Measurements from ENCODE around the gene CARD6. TPM values are rescaled to one million over a fixed set of nuclear protein-coding genes. Genes with fewer than 3 reads are reported as not detected.
"Not testable (repeated sequence)": the region's sequence is repeated elsewhere in the genome, so short reads cannot be mapped to it uniquely, and the experiment has no call there.

CARD6 gene
- 2.6 and 2.7 TPM in 2 replicates for total RNA-seq (2014; rRNA removed; shearing (Covaris generic))
- polyA plus RNA-seq (2014; cell fraction: nucleus; rRNA removed) = 1.5 and 1.8 TPM in 2 replicates

DNA sequence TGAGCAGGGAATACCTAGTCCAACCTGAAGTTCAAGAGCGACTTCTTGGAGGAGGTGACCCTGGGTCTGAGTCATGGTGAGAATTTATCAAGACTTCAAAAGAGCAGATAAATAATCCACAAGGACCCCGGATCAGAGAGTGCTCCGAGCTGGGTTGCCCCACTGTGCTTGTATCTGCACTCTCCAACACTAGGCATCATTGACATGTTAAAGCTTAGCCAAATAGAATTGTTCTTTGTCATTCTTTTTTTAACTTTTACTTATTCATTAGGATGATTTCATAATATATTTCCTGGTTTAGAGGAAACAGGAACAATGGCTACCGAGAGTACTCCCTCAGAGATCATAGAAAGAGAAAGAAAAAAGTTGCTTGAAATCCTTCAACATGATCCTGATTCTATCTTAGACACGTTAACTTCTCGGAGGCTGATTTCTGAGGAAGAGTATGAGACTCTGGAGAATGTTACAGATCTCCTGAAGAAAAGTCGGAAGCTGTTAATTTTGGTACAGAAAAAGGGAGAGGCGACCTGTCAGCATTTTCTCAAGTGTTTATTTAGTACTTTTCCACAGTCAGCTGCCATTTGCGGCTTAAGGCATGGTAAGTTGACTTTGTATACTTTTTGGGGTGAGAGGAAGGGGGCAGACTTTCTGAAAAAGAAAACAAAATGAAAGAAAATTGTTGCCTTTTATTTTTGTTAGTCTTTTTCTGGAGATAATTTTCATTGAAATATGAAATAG is at the start of gene CARD6:
Gene CARD6 (plus strand): TSS at position 300 of the 738 bp plus-strand sequence. CDS start 16 bp downstream, at position 316.
- DNase-seq (ENCODE audit: extremely low read depth, low read depth) = peak; percentile 56

- DNase-seq (ENCODE audit: extremely low read depth, low read depth) = no peak
Measured at GRCh38 chr5:40791715-40792139, 49.4 kb upstream of the CARD6 start.

DNA sequence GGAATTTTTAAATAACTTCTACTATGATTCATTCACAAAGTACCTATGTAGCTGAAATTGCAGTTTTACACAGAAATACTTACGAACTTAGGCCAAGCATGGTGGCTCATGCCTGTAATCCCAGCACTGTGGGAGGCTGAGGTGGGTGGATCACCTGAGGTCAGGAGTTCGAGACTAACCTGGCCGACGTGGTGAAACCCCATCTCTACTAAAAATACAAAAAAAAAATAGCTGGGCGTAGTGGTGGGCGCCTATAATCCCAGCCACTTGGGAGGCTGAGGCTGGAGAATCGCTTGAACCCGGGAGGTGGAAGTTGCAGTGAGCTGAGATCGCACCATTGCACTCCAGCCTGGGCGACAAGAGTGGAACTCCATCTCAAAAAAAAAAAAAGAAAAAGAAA is 48.5 kb upstream of the CARD6 start:
- DNase-seq (ENCODE audit: extremely low read depth, low read depth) = not testable (repeated sequence)

GRCh38 chr5:40794340-40794739 is 46.8 kb upstream of the CARD6 start:
- DNase-seq (ENCODE audit: extremely low read depth, low read depth) = not testable (repeated sequence)

DNA sequence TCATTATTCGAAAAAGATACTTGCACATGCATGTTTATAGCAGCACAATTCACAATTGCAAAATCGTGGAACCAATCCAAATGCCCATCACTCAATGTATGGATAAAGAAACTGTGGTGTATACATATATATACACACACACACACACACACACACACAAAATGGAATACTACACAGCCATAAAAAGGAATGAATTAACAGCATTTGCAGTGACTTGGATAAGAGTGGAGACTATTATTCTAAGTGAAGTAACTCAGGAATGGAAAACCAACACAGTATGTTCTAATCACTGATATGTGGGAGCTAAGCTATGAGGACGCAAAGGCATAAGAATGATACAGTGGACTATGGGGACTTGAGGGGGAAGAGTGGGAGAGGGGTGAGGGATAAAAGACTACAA is 46.3 kb upstream of the CARD6 start:
- not testable (repeated sequence) for DNase-seq (ENCODE audit: extremely low read depth, low read depth)

GRCh38 chr5:40796487-40796889 is 44.7 kb upstream of the CARD6 start:
- DNase-seq (ENCODE audit: extremely low read depth, low read depth) = no peak

GRCh38 chr5:40797273-40798011 is 43.7 kb upstream of the CARD6 start:
- DNase-seq (ENCODE audit: extremely low read depth, low read depth) = peak; percentile 56

- DNase-seq (ENCODE audit: extremely low read depth, low read depth) = peak; percentile 89
Measured at GRCh38 chr5:40798012-40798800, 43.0 kb upstream of the CARD6 start, which contains the start of gene PRKAA1. PRKAA1 (minus strand) TSS chr5:40798374; CDS start chr5:40798189, 185 bp downstream.

DNA sequence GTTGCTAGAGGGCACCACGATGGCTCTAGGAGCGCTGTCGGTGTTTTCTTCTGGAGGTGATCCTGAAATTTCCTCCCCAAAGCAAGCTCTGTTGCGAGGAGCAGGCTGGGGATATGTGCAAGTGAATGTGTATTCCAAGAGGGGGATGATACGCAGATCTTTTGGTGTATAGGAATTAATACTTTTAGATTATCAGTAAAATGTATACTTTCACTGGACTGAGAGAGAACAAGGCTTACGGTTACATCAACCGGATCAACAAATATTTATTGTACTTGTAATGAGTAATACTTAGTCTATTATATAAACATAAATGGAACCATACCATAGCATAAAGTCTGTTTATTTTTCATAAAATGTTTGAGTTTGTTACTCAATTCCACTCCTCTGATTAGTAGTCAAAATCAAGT is 42.4 kb upstream of the CARD6 start:
- DNase-seq (ENCODE audit: extremely low read depth, low read depth) = peak; percentile 60

DNA sequence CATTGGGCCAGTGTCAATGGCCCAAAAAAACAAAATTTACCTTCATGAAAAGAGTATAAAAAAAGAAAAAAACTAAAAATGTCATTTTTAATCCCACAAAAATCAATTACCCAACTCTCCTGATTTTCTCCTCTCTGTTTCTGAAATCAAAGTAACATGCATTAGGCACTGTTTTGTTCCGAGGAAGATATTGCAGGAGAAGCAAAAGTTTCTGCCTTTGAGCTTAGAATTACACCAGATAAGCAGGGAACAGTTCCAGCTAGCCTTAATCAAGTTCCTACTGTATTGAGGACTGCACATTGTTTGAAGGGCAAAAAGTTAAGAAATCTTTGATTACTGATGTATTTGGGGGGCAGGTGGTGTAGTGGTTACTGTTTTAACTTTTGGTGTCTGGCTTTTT is 41.9 kb upstream of the CARD6 start:
- DNase-seq (ENCODE audit: extremely low read depth, low read depth) = no peak

GRCh38 chr5:40801771-40802562 is 39.2 kb upstream of the CARD6 start:
- DNase-seq (ENCODE audit: extremely low read depth, low read depth) = no peak

DNA sequence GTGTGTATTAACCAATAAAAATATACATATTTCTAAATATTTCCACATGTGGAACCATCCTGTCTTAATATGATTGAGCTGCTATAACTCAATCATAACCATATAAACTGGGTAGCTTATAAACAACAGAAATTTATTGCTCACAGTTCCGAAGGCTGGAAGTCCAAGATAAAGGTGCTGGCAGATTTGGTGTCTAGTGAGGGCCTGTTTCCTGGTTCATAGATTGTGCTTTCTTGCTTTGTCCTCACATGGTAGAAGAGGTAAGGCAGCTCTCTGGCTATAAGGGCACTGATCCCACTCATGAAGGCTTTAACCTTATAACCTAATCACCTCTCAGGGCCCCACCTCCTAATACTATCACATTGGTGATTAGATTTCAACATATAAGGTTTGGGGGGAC is 29.0 kb upstream of the CARD6 start:
- DNase-seq (ENCODE audit: extremely low read depth, low read depth) = no peak

- no peak for DNase-seq (ENCODE audit: extremely low read depth, low read depth)
Measured at GRCh38 chr5:40813698-40814281, 27.4 kb upstream of the CARD6 start.

DNA sequence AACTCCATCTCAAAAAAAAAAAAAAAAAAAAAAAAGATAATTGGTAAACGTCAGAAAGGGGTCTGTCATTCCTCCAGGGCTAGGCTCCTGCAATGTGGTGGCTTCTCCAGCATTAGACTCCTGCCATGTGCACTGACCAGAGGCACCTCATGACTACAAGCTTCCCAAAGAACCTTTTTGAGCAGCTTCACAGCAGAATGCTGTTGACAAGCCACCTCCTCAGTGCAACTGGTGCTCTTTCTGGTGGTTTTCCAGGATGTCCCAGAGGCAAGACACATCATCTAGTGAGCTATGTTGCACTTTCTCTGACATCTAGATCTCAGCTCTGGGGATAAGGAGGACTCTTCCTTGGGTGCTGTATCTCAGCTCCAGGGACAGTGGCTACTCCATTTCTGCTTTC is 17.7 kb upstream of the CARD6 start:
- DNase-seq (ENCODE audit: extremely low read depth, low read depth) = no peak

GRCh38 chr5:40825461-40826043 is 15.6 kb upstream of the CARD6 start:
- not testable (repeated sequence) for DNase-seq (ENCODE audit: extremely low read depth, low read depth)

DNA sequence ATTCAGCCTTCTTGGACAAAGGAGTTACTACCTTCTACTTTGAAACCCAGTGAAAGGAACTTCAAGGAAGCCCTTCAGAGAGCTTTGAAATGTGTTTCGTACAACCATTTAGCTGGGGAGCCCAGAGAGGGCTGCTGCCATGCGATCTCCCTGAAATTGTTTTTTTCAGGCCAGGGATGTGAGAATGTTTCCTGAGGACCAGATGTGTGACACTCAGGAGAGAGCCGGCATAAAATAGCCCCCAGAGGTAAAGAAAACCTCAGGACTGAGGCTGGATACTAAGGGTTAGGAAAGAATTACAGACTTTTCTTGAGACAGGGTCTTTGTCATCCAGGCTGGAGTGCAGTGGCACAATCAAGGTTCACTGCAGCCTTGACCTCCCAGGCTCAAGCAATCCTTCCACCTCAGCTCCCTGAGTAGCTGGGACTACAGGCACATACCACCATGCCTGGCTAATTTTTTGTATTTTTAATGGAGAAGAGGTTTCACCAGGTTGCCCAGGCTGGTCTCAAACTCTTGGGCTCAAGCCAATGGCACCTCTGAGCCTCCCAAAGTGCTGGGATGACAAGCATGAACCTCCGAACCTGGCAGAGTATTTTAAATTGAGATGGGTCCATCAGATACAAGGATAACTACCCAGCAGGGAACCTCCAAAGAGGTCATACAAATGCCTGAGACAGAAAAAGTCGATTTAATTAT is 14.5 kb upstream of the CARD6 start:
- no peak for DNase-seq (ENCODE audit: extremely low read depth, low read depth)

DNA sequence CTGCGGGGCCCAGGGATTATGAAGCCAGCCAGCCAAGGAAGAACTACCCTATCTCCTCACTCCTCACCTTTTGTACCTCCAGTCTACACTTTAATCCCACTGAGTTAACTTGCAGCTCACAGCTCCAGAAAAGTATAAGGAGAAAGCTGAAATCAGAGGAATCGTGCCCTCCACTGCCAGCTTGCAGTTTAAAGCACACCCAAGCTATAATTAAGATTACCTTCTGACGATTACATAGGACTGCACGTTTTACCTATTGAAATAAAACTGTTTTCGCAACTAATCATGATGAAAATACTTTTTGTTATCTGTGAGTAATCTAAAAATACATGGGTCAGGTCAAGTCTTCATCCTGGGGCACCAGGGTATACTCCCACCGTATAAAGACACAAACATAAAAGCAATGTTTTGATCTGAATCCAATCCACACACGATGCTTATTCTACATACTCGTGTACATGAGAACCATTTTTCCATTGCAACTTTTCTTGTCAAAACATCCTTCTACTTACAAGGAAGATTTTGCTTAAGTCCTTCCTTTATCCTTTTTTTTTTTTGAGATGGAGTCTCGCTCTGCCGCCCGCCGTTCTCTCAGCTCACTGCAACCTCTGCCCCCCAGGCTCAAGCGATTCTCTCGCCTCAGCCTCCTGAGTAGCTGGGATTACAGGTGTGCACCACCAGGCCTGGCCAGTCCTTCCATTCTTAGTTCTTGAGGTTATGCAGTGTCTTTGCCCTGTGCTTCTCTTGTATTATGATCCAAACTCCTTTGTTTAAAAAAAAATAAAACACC is 13.8 kb upstream of the CARD6 start:
- no peak for DNase-seq (ENCODE audit: extremely low read depth, low read depth)

Measured in NCI-H460 (cell line).